Posterior cingulate gyrus (tissue), 11 donors: Measurements from ENCODE around the gene FBXW12.
A peak's percentile ranks its signal among the peaks of the same experiment; 100 is the strongest.

Experiments
- DNase-seq, 10 donors: peaks; one replicate each; pipeline versions ENCODE4 v3.0.0 to v3.0.0-alpha.2; 2020 to 2021; ENCODE audit warnings: mixed read lengths in 3 of 10
- intact Hi-C: fragments of 100-400 bp; cut with DNase I; formaldehyde crosslinking; loops from one replicate; pipeline ENCODE4 v1.15.1; 2023

Gene FBXW12

GRCh38 chr3:48431224-48432029 is 59.4 kb downstream of the FBXW12 start:
- intact Hi-C loops: no loop called here
- DNase-seq: peak in 1 of 10 donors; percentile 61

GRCh38 chr3:48432411-48433371 is 60.7 kb downstream of the FBXW12 start:
- intact Hi-C loops: no loop called here
- DNase-seq: peak in 1 of 10 donors; percentile 77

- intact Hi-C loops: no loop called here
- DNase-seq: peak in 2 of 10 donors; percentile 49 to 71
These were observed 61.6 kb downstream of the FBXW12 start for GRCh38 chr3:48433472-48434118.

GRCh38 chr3:48434591-48435222 is 62.7 kb downstream of the FBXW12 start:
- peak in 2 of 10 donors; percentile 66 to 73 for DNase-seq
- intact Hi-C loops: loop anchor here (5.0 kb wide), 1 partner anchor 242 kb away; no protein-coding TSS in a partner anchor

GRCh38 chr3:48435223-48435595 is 63.2 kb downstream of the FBXW12 start:
- intact Hi-C loops: loop anchor here (5.0 kb wide), 1 partner anchor 243 kb away; no protein-coding TSS in a partner anchor
- DNase-seq: no peak

- intact Hi-C loops: loop anchor here (1.0 to 5.0 kb wide), 4 partner anchors 35 to 244 kb away; no protein-coding TSS in a partner anchor
- peak; percentile 77 to 99 (median 92) for DNase-seq
These were observed 63.9 kb downstream of the FBXW12 start for GRCh38 chr3:48435774-48436476.

- peak in 1 of 10 donors; percentile 31 for DNase-seq
- intact Hi-C loops: loop anchor here (1.0 to 5.0 kb wide), 4 partner anchors 35 to 244 kb away; no protein-coding TSS in a partner anchor
These were observed 64.4 kb downstream of the FBXW12 start for GRCh38 chr3:48436477-48436787.

GRCh38 chr3:48436855-48437254 is 64.8 kb downstream of the FBXW12 start:
- intact Hi-C loops: loop anchor here (1.0 to 5.0 kb wide), 4 partner anchors 36 to 245 kb away; no protein-coding TSS in a partner anchor
- peak in 1 of 10 donors; percentile 35 for DNase-seq

- intact Hi-C loops: loop anchor here (2.0 to 5.0 kb wide), 2 partner anchors 205 to 246 kb away; no protein-coding TSS in a partner anchor
- DNase-seq: peak in 1 of 10 donors; percentile 26
These were observed 65.8 kb downstream of the FBXW12 start for GRCh38 chr3:48437812-48438211.

- peak; percentile 99 to 100 (median 100) for DNase-seq
- intact Hi-C loops: loop anchor here (5.0 kb wide), 1 partner anchor 248 kb away; no protein-coding TSS in a partner anchor
These were observed 68.0 kb downstream of the FBXW12 start, which contains the start of the genes CCDC51 and TMA7 for GRCh38 chr3:48439820-48440589. Gene CCDC51, minus strand, starts transcription at chr3:48440119. Its CDS starts 4,991 bp downstream, at chr3:48435128. Gene TMA7, plus strand, starts transcription at chr3:48440257. Its CDS starts 40 bp downstream, at chr3:48440297.

- intact Hi-C loops: no loop called here
These were observed 68.6 kb downstream of the FBXW12 start for GRCh38 chr3:48440590-48440958.

GRCh38 chr3:48441940-48442339 is 69.9 kb downstream of the FBXW12 start:
- intact Hi-C loops: no loop called here

More at GRCh38 chr3:48440590-48440958, 68.6 kb downstream of the FBXW12 start:
- peak in 1 of 10 donors; percentile 82 for DNase-seq

More at GRCh38 chr3:48441940-48442339, 69.9 kb downstream of the FBXW12 start:
- DNase-seq: no peak
